K562 (cell line): ENCODE results near the gene HS2ST1. TPM values are rescaled to one million over a fixed set of nuclear protein-coding genes. Genes with fewer than 3 reads are reported as not detected.

Experiments
- ATAC-seq: fragments of 200-7000 bp; cut with Tn5 transposase; 3 replicates; pipeline ENCODE4 v1.9.1; 2020; ENCODE audit warnings: moderate library complexity
- BruUV-seq: library from RNA; stranded (reverse); fragments of 400-500 nt; replicated peaks from 2 replicates; lab custom pipeline; 2021; lab: Mats Ljungman, UMichigan
- CTCF ChIA-PET: fragments of 300-600 bp; formaldehyde crosslinking; extraction: SDS; loops from one replicate; lab custom pipeline; 2021; ENCODE audit warnings: low intra/inter-chr PET ratio; lab: Yijun Ruan, JAX
- POLR2A ChIA-PET: fragments of 300-600, 350-650 bp; sonication (Branson Sonifier 250); formaldehyde crosslinking; extraction: SDS; loops from one replicate; lab custom pipeline; 2021; ENCODE audit warnings: antibody characterized with exemption, inconsistent platforms; lab: Yijun Ruan, JAX
- DNase-seq, 4 experiments: peaks; one replicate each; pipeline versions ENCODE4 v3.0.0 to v3.0.0-alpha.2; 2011 to 2018; ENCODE audit warnings: low spot score in 3 of 4, mixed read lengths in 3 of 4; ENCODE audit errors: extremely low read depth in 1 of 4
- FAIRE-seq: peaks from 2 replicates; lab custom pipeline; 2011; peaks lifted over from hg19 to GRCh38; lab: Jason Lieb, UNC
- H2AFZ ChIP-seq: 2 replicates; pipeline ENCODE4 v1.6.0; 2011; ENCODE audit warnings: low read depth, low read length, control low read depth, inconsistent platforms
- H3K27ac ChIP-seq: fragments of 200-600 bp; 3 replicates; pipeline ENCODE4 v1.8.0; 2011; ENCODE audit warnings: low read depth, mild to moderate bottlenecking, control low read depth, inconsistent platforms, low read length, moderate library complexity, mixed read lengths; ENCODE audit errors: extremely low read depth
- H3K27me3 ChIP-seq, 2 experiments: fragments of 300-600 bp in 1 of 2; 2 replicates in 1 of 2; 3 replicates in 1 of 2; pipeline versions ENCODE4 v1.6.0 to v1.8.0; 2011; ENCODE audit warnings: inconsistent platforms in 2 of 2, low read length in 2 of 2, mild to moderate bottlenecking in 1 of 2, mixed read lengths in 1 of 2, moderate library complexity in 1 of 2; ENCODE audit not compliant: control insufficient read depth in 2 of 2, insufficient read depth in 2 of 2
- H3K36me3 ChIP-seq: fragments of 300-600 bp; 3 replicates; pipeline ENCODE4 v1.8.0; 2011; ENCODE audit warnings: mild to moderate bottlenecking, low read length, inconsistent platforms; ENCODE audit not compliant: control insufficient read depth, insufficient read depth
- H3K4me1 ChIP-seq, 2 experiments: fragments of 200-600 bp in 1 of 2; replicated peaks in 1 of 2; 2 replicates in 1 of 2; 3 replicates in 1 of 2; pipeline versions ENCODE4 v1.5.1 to v1.8.0; 2011; ENCODE audit warnings: inconsistent platforms in 2 of 2, low read length in 2 of 2, mild to moderate bottlenecking in 1 of 2, mixed read lengths in 1 of 2, moderate library complexity in 1 of 2; ENCODE audit not compliant: control insufficient read depth in 2 of 2, insufficient read depth in 2 of 2
- H3K4me2 ChIP-seq: 2 replicates; pipeline ENCODE4 v1.6.1; 2011; ENCODE audit warnings: low read length, control low read depth, inconsistent platforms, mixed read lengths; ENCODE audit not compliant: insufficient read depth
- H3K4me3 ChIP-seq: fragments of 200-600 bp; sonication (generic), shearing (Covaris generic); 2 replicates; pipeline ENCODE4 v1.5.1; 2016; ENCODE audit warnings: control low read depth, inconsistent platforms
- H3K79me2 ChIP-seq: fragments of 200-600 bp; 3 replicates; pipeline ENCODE4 v1.8.0; 2011; ENCODE audit warnings: low read length, inconsistent platforms; ENCODE audit not compliant: control insufficient read depth, insufficient read depth
- H3K9ac ChIP-seq, 2 experiments: 2 replicates each; pipeline versions ENCODE4 v1.6.0 to v1.6.1; 2011; ENCODE audit warnings: low read depth in 2 of 2, low read length in 2 of 2, control low read depth in 1 of 2, inconsistent platforms in 1 of 2, mild to moderate bottlenecking in 1 of 2, mixed read lengths in 1 of 2; ENCODE audit not compliant: insufficient read depth in 1 of 2
- H3K9me1 ChIP-seq: one replicate; pipeline ENCODE4 v1.6.0; 2011; ENCODE audit warnings: inconsistent platforms, mild to moderate bottlenecking, low read length, moderate library complexity; ENCODE audit not compliant: control insufficient read depth, insufficient read depth
- H3K9me3 ChIP-seq: replicated peaks from 2 replicates; pipeline ENCODE4 v1.5.1; 2011; ENCODE audit warnings: low read depth, low read length, inconsistent platforms; ENCODE audit not compliant: control insufficient read depth, insufficient read depth
- H4K20me1 ChIP-seq: replicated peaks from 2 replicates; pipeline ENCODE4 v1.6.1; 2011; ENCODE audit warnings: low read length, inconsistent platforms, mixed read lengths; ENCODE audit not compliant: control insufficient read depth, insufficient read depth
- ADNP ChIP-seq: fragments of 200-800 bp; sonication (Bioruptor generic); IDR thresholded peaks from 2 replicates; pipeline ENCODE4 v1.6.1; 2016; ENCODE audit warnings: missing genetic modification characterization, missing compliant biosample characterization
- ARID3A ChIP-seq: IDR thresholded peaks from 2 replicates; pipeline ENCODE4 v1.6.1; 2012; ENCODE audit warnings: low read depth, low read length, improper control_type of control experiment, borderline replicate concordance
- MGA ChIP-seq: fragments of 450-650 bp; IDR thresholded peaks from 2 replicates; pipeline ENCODE4 v1.6.1; 2016; ENCODE audit warnings: mild to moderate bottlenecking, moderate library complexity
- NFRKB ChIP-seq: fragments of 450-650 bp; IDR thresholded peaks from 2 replicates; pipeline ENCODE4 v1.6.1; 2016; ENCODE audit warnings: low read depth
- SIRT6 ChIP-seq: IDR thresholded peaks from one replicate; pipeline ENCODE4 v1.6.1; 2012; ENCODE audit warnings: low read depth, mild to moderate bottlenecking, control low read depth, inconsistent platforms, low read length, moderate library complexity
- TARDBP ChIP-seq: fragments of 450-650 bp; IDR thresholded peaks from 2 replicates; pipeline ENCODE4 v1.6.1; 2016
- ZBTB7A ChIP-seq: IDR thresholded peaks from 2 replicates; pipeline ENCODE4 v1.6.1; 2011; ENCODE audit warnings: low read depth, mild to moderate bottlenecking, low read length, moderate library complexity, borderline replicate concordance; ENCODE audit not compliant: control insufficient read depth
- ZFP36 ChIP-seq: fragments of 150-350 bp; IDR thresholded peaks from 2 replicates; pipeline ENCODE4 v1.6.1; 2018; ENCODE audit warnings: low read length, low read depth; ENCODE audit not compliant: partially characterized antibody
- ZNF668 ChIP-seq: fragments of 250-450 bp; sonication (Bioruptor Pico); IDR thresholded peaks from 2 replicates; pipeline ENCODE4 v1.8.0; 2022; ENCODE audit warnings: mild to moderate bottlenecking, inconsistent platforms
- WGBS: fragments of 100-300 bp; shearing (Covaris generic); methylation state at CpG from one replicate; pipeline ENCODE4 v1.1.6; 2016; ENCODE audit warnings: low coverage, mixed read lengths; ENCODE audit not compliant: insufficient coverage; ENCODE audit errors: missing lambda C conversion rate; 5-methylcytosine and 5-hydroxymethylcytosine counted together
- in situ Hi-C: fragments of 300-500 bp; cut with MboI; formaldehyde crosslinking; loops from 4 replicates; pipeline ENCODE4 v1.15.0; 2018; ENCODE audit warnings: inconsistent platforms, mixed read lengths
- intact Hi-C: fragments of 100-400 bp; cut with micrococcal nuclease; formaldehyde crosslinking; loops from 2 replicates; pipeline ENCODE4 v1.14.2; 2022
- polyA plus RNA-seq, 8 experiments: library from polyadenylated mRNA; depleted of rRNA in 4 of 8; stranded (reverse) in 5 of 8; unstranded in 3 of 8; fragments of >200 nt; fragmentation: Nextera tagmentation in 2 of 8; fragmentation: Illumina TruSeq in 1 of 8; extraction: Ambion mirVana in 2 of 8; extraction: Trizol in 1 of 8; gene quantifications; 2 replicates each; pipeline versions ENCODE4 v1.2.1 to v1.2.3, GENCODE V29; 2011 to 2014; ENCODE audit warnings: inconsistent platforms in 1 of 8, missing spikeins in 1 of 8
- total RNA-seq, 7 experiments: library from RNA; depleted of rRNA in 6 of 7; stranded (reverse); fragments of >200 nt in 6 of 7; fragmentation: Illumina TruSeq in 2 of 7; extraction: Trizol in 2 of 7; gene quantifications; 2 replicates each; pipeline versions ENCODE4 v1.2.1 to v1.2.3, GENCODE V29; 2011 to 2021; ENCODE audit warnings: low replicate concordance in 1 of 7

Gene HS2ST1
- total and polyA plus RNA-seq, 9 of the 15 experiments (the other 6 are each of a cell fraction or from before 2014, with no cell fraction given), result 7.7 to 43.3 (median 25.8) TPM

- Histone ChIP-seq H3K4me1 (peaks cover 6 to 7% of the 10 kb centered on the region in 2 experiments; a peak in 4 of 5 replicates), H3K79me2 (peaks cover 61% of the 10 kb centered on the region), H4K20me1 (no peaks in the 10 kb centered on the region), H3K36me3 (no peaks in the 10 kb centered on the region; the same call in 2 of the 3 replicates), H3K9ac (no peak overlapping the region), H3K9me3 (no peaks in the 10 kb centered on the region), H3K27ac (no peak overlapping the region), H3K4me3 (no peak overlapping the region), H3K27me3 (no peaks in the 10 kb centered on the region), H3K9me1 (no peaks in the 10 kb centered on the region), H3K4me2 (no peak overlapping the region), H2AFZ (no peak overlapping the region)
- CTCF ChIA-PET, result no interaction called here
- 39% methylated on average over 2 of the region's 2 CpGs for WGBS
- intact Hi-C loops (loop anchor here (5.0 kb wide), 2 partner anchors 61 to 246 kb away; no protein-coding TSS in a partner anchor), in situ Hi-C loops (no loop called here)
- no TSS peak for BruUV-seq
- POLR2A ChIA-PET, result no interaction called here
- ATAC-seq, result no peak
- no peak for FAIRE-seq
- DNase-seq, result no peak
- TF ChIP-seq ZFP36 (no peak), SIRT6 (no peak), NFRKB (no peak), ZBTB7A (no peak), ADNP (tag) (no peak), TARDBP (no peak), MGA (no peak), ZNF668 (CRISPR knock-in tag) (no peak), ARID3A (no peak)
Measured at GRCh38 chr1:87028576-87028975, 114.1 kb downstream of the HS2ST1 start.
